Aorta (tissue), 5 donors: ENCODE results near the gene SCN8A. TPM values are rescaled to one million over a fixed set of nuclear protein-coding genes. Genes with fewer than 3 reads are reported as not detected.

Experiments used
- ATAC-seq: fragments of 200-7000 bp; cut with Tn5 transposase; one replicate; pipeline ENCODE4 v1.9.1; 2022; ENCODE audit warnings: moderate library complexity; ENCODE audit not compliant: low FRiP score
- DNase-seq, 2 donors: peaks; one replicate each; pipeline ENCODE4 v3.0.0-alpha.2; 2020
- H3K27ac ChIP-seq, 2 donors: one replicate each; pipeline ENCODE4 v1.5.1; 2013; ENCODE audit warnings: low read length in 2 of 2, mild to moderate bottlenecking in 2 of 2, moderate library complexity in 2 of 2, control low read depth in 1 of 2, inconsistent platforms in 1 of 2, low read depth in 1 of 2
- H3K27me3 ChIP-seq, 2 donors: one replicate each; pipeline ENCODE4 v1.6.1; 2013; ENCODE audit warnings: control low read depth in 1 of 2, low read length in 1 of 2, mild to moderate bottlenecking in 1 of 2, moderate library complexity in 1 of 2; ENCODE audit not compliant: insufficient read depth in 2 of 2, control insufficient read depth in 1 of 2
- H3K36me3 ChIP-seq, 2 donors: one replicate each; pipeline ENCODE4 v1.6.1; 2013; ENCODE audit warnings: control low read depth in 1 of 2, low read length in 1 of 2, mild to moderate bottlenecking in 1 of 2; ENCODE audit not compliant: insufficient read depth in 2 of 2, control insufficient read depth in 1 of 2
- H3K4me1 ChIP-seq, 2 donors: one replicate each; pipeline ENCODE4 v1.6.1; 2013; ENCODE audit warnings: low read length in 2 of 2, control low read depth in 1 of 2, mild to moderate bottlenecking in 1 of 2, moderate library complexity in 1 of 2; ENCODE audit not compliant: insufficient read depth in 2 of 2, control insufficient read depth in 1 of 2
- H3K4me3 ChIP-seq, 2 donors: one replicate each; pipeline ENCODE4 v1.5.1; 2013; ENCODE audit warnings: low read length in 2 of 2, control low read depth in 1 of 2, mild to moderate bottlenecking in 1 of 2
- H3K9me3 ChIP-seq: one replicate; pipeline ENCODE4 v1.6.1; 2013; ENCODE audit warnings: mild to moderate bottlenecking, low read length; ENCODE audit not compliant: control insufficient read depth
- WGBS, 2 donors: extraction: QIAGEN DNeasy Blood & Tissue Kit; methylation state at CpG; one replicate each; pipeline ENCODE4 v1.1.7; 2013; 5-methylcytosine and 5-hydroxymethylcytosine counted together
- intact Hi-C, 2 donors: fragments of 100-400 bp; cut with DNase I; formaldehyde crosslinking; loops; one replicate each; pipeline versions ENCODE4 v1.14.2 to v1.15.0; 2022
- polyA plus RNA-seq, 2 donors: library from polyadenylated mRNA; stranded (reverse); fragments of 200-250 nt; gene quantifications; one replicate each; pipeline ENCODE4 v1.2.3, GENCODE V29; 2013
- total RNA-seq, 2 donors: library from RNA; stranded (reverse); fragmentation: NEBNext Ultra II Directional; extraction: Animal tissue kit (Norgen Biotek cat#: 25700); gene quantifications; one replicate each; pipeline ENCODE4 v1.2.1, GENCODE V29; 2021
- donor health status: healthy with polysubstance abuse.
- donor health status: Bipolar disorder and iron deficiency.
- donor health status: DM: no; HTN: no; CAD: no.
- donor health status: DM: no; HTN: no; CAD: no.
- donor health status: DM: yes; HTN: yes; CAD: no.

SCN8A gene
- total and polyA plus RNA-seq, 4 donors = under 0.01 to 0.48 (median 0.27) TPM

- Histone ChIP-seq H3K27me3 (no peaks in the 10 kb centered on the region), H3K4me3 (no peak overlapping the region), H3K4me1 (no peaks in the 10 kb centered on the region), H3K27ac (no peak overlapping the region), H3K36me3 (no peaks in the 10 kb centered on the region), H3K9me3 (no peaks in the 10 kb centered on the region)
- 91 to 96% methylated on average over 2 of the region's 2 CpGs for WGBS, 2 donors
- intact Hi-C loops = no loop called here
- ATAC-seq (no peak), DNase-seq (no peak)
Measured at GRCh38 chr12:51669271-51669670, 78.2 kb downstream of the SCN8A start.

- intact Hi-C loops = no loop called here
- Histone ChIP-seq H3K9me3 (no peaks in the 10 kb centered on the region), H3K4me3 (no peak overlapping the region), H3K4me1 (no peaks in the 10 kb centered on the region), H3K36me3 (no peaks in the 10 kb centered on the region), H3K27me3 (no peaks in the 10 kb centered on the region), H3K27ac (no peak overlapping the region)
- no peak for DNase-seq
- no peak for ATAC-seq
- 92 to 99% methylated on average over 1 of the region's 1 CpG for WGBS, 2 donors
Measured at GRCh38 chr12:51669996-51670395, 79.0 kb downstream of the SCN8A start.

GRCh38 chr12:51672334-51672733, 81.3 kb downstream of the SCN8A start:
- no peak overlapping the region for H3K27ac ChIP-seq
- no peak for ATAC-seq
- intact Hi-C loops = no loop called here
- H3K4me1 ChIP-seq = no peaks in the 10 kb centered on the region
- H3K4me3 ChIP-seq = no peak overlapping the region
- H3K36me3 ChIP-seq = no peaks in the 10 kb centered on the region
- no peaks in the 10 kb centered on the region for H3K9me3 ChIP-seq
- no peak for DNase-seq
- no peaks in the 10 kb centered on the region for H3K27me3 ChIP-seq
- WGBS, 2 donors = 0 to 3% methylated on average over 1 of the region's 1 CpG

GRCh38 chr12:51675071-51675803, 84.2 kb downstream of the SCN8A start:
- ATAC-seq (no peak), DNase-seq (no peak)
- H3K9me3 ChIP-seq = no peaks in the 10 kb centered on the region
- H3K36me3 ChIP-seq = no peaks in the 10 kb centered on the region
- H3K4me3 ChIP-seq = no peak overlapping the region
- no peak overlapping the region for H3K27ac ChIP-seq
- no peaks in the 10 kb centered on the region for H3K4me1 ChIP-seq
- no peaks in the 10 kb centered on the region for H3K27me3 ChIP-seq
- 74 to 75% methylated on average over 9 of the region's 9 CpGs for WGBS, 2 donors
- intact Hi-C loops = no loop called here

GRCh38 chr12:51676875-51677274, 85.8 kb downstream of the SCN8A start:
- peaks cover 0 to 1% of the 10 kb centered on the region in 2 donors for H3K27me3 ChIP-seq
- ATAC-seq (no peak), DNase-seq (no peak)
- H3K4me1 ChIP-seq = no peaks in the 10 kb centered on the region
- no peak overlapping the region for H3K4me3 ChIP-seq
- H3K9me3 ChIP-seq = no peaks in the 10 kb centered on the region
- intact Hi-C loops = no loop called here
- H3K36me3 ChIP-seq = no peaks in the 10 kb centered on the region
- WGBS, 2 donors = 72 to 83% methylated on average over 2 of the region's 2 CpGs
- H3K27ac ChIP-seq = no peak overlapping the region

- no peak overlapping the region for H3K27ac ChIP-seq
- no peaks in the 10 kb centered on the region for H3K9me3 ChIP-seq
- WGBS, 2 donors = 80 to 86% methylated on average over 7 of the region's 7 CpGs
- H3K4me1 ChIP-seq = no peaks in the 10 kb centered on the region
- ATAC-seq (no peak), DNase-seq (no peak)
- peaks cover 0 to 1% of the 10 kb centered on the region in 2 donors for H3K27me3 ChIP-seq
- no peak overlapping the region for H3K4me3 ChIP-seq
- intact Hi-C loops = no loop called here
- no peaks in the 10 kb centered on the region for H3K36me3 ChIP-seq
Measured at GRCh38 chr12:51677284-51677968, 86.4 kb downstream of the SCN8A start.

- no peak for DNase-seq
- Histone ChIP-seq H3K4me1 (no peaks in the 10 kb centered on the region), H3K27ac (no peak overlapping the region), H3K27me3 (peaks cover 0 to 1% of the 10 kb centered on the region in 2 donors), H3K4me3 (no peak overlapping the region), H3K9me3 (no peaks in the 10 kb centered on the region), H3K36me3 (no peaks in the 10 kb centered on the region)
- ATAC-seq = no peak
- intact Hi-C loops = no loop called here
- 61 to 71% methylated on average over 5 of the region's 5 CpGs for WGBS, 2 donors
Measured at GRCh38 chr12:51678086-51678724, 87.2 kb downstream of the SCN8A start.

- WGBS, 2 donors = 19 to 30% methylated on average over 2 of the region's 2 CpGs
- no peak for ATAC-seq
Measured at GRCh38 chr12:51682981-51683380, 91.9 kb downstream of the SCN8A start.

More at GRCh38 chr12:51682981-51683380, 91.9 kb downstream of the SCN8A start:
- Histone ChIP-seq H3K4me1 (peaks cover 0 to 4% of the 10 kb centered on the region in 2 donors), H3K9me3 (no peaks in the 10 kb centered on the region), H3K27me3 (peaks cover 0 to 1% of the 10 kb centered on the region in 2 donors), H3K27ac (no peak overlapping the region), H3K36me3 (no peaks in the 10 kb centered on the region), H3K4me3 (no peak overlapping the region)
- intact Hi-C loops = no loop called here
- DNase-seq = no peak
